WI38 (cell line): ENCODE results near the gene TRMT2B.

Experiments used
- H3K4me3 ChIP-seq: 2 replicates; pipeline ENCODE4 v1.5.1; 2011; ENCODE audit warnings: low read depth, mild to moderate bottlenecking, control low read depth, low read length
- CTCF ChIP-seq: IDR thresholded peaks from 2 replicates; pipeline ENCODE4 v1.5.1; 2012; ENCODE audit warnings: low read depth, mild to moderate bottlenecking, control low read depth, low read length

The TRMT2B gene

GRCh38 chrX:100976211-100976610, 75.7 kb downstream of the TRMT2B start:
- TF ChIP-seq CTCF: no peak

GRCh38 chrX:100975212-100975611, 76.7 kb downstream of the TRMT2B start:
- H3K4me3 ChIP-seq: no peak overlapping the region
- no peak for TF ChIP-seq CTCF

More at GRCh38 chrX:100976211-100976610, 75.7 kb downstream of the TRMT2B start:
- no peak overlapping the region for H3K4me3 ChIP-seq

- no peak for TF ChIP-seq CTCF
- no peak overlapping the region for H3K4me3 ChIP-seq
These were observed 78.5 kb downstream of the TRMT2B start for GRCh38 chrX:100973411-100973810.

GRCh38 chrX:100969936-100970335, 82.0 kb downstream of the TRMT2B start:
- no peak overlapping the region for H3K4me3 ChIP-seq
- no peak for TF ChIP-seq CTCF

GRCh38 chrX:100969408-100969807, 82.5 kb downstream of the TRMT2B start, which contains the start of gene ARL13A:
TSS of gene ARL13A (plus strand) at chrX:100969708. CDS start at chrX:100973690, 3,982 bp downstream.
- H3K4me3 ChIP-seq: no peak within 1 kb of the TSS
- TF ChIP-seq CTCF: no peak

GRCh38 chrX:100964362-100964761, 87.5 kb downstream of the TRMT2B start:
- no peak overlapping the region for H3K4me3 ChIP-seq
- no peak for TF ChIP-seq CTCF

- no peak overlapping the region for H3K4me3 ChIP-seq
- no peak for TF ChIP-seq CTCF
These were observed 89.1 kb downstream of the TRMT2B start for GRCh38 chrX:100962811-100963210.
